Tibial artery (tissue), 4 donors: Measurements from ENCODE around the gene TMEM141.
"Not testable (repeated sequence)": the region's sequence is repeated elsewhere in the genome, so short reads cannot be mapped to it uniquely, and the experiment has no call there.

ENCODE experiments used
- DNase-seq, 2 donors: peaks; one replicate each; pipeline ENCODE4 v3.0.0-alpha.2; 2019
- H3K27ac ChIP-seq, 2 donors: fragments of 200-600 bp; sonication (generic) in 1 of 2; 1 replicate in 1 of 2; 2 replicates in 1 of 2; pipeline ENCODE4 v1.5.1; 2018 to 2019; ENCODE audit warnings: mild to moderate bottlenecking in 1 of 2
- H3K27me3 ChIP-seq, 2 donors: fragments of 200-600 bp; sonication (generic) in 1 of 2; one replicate each; pipeline versions ENCODE4 v1.5.1 to v1.6.0; 2016 to 2019
- H3K36me3 ChIP-seq, 3 donors: fragments of 200-600 bp; sonication (generic) in 2 of 3; one replicate each; pipeline ENCODE4 v1.5.1; 2016 to 2019; ENCODE audit warnings: mild to moderate bottlenecking in 2 of 3
- H3K4me1 ChIP-seq, 4 donors: fragments of 200-600 bp; sonication (generic) in 2 of 4; 1 replicate in 3 of 4; 2 replicates in 1 of 4; pipeline ENCODE4 v1.5.1; 2016 to 2019
- H3K4me3 ChIP-seq, 2 donors: fragments of 200-600 bp; sonication (generic) in 1 of 2; 1 replicate in 1 of 2; 2 replicates in 1 of 2; pipeline ENCODE4 v1.5.1; 2018 to 2019; ENCODE audit warnings: mild to moderate bottlenecking in 2 of 2
- H3K9me3 ChIP-seq, 3 donors: fragments of 200-600 bp; sonication (generic) in 1 of 3; one replicate each; pipeline ENCODE4 v1.5.1; 2016 to 2019
- CTCF ChIP-seq, 2 experiments: fragments of 200-600 bp in 1 of 2; fragments of 450-650 bp in 1 of 2; IDR thresholded peaks; one replicate each; pipeline ENCODE4 v1.5.1; 2017 to 2019; ENCODE audit warnings: antibody characterized with exemption in 2 of 2, mild to moderate bottlenecking in 1 of 2, moderate library complexity in 1 of 2
- intact Hi-C: fragments of 100-400 bp; cut with DNase I; formaldehyde crosslinking; loops from one replicate; pipeline ENCODE4 v1.15.0; 2023; ENCODE audit warnings: low total_unique reads

Gene TMEM141

DNA sequence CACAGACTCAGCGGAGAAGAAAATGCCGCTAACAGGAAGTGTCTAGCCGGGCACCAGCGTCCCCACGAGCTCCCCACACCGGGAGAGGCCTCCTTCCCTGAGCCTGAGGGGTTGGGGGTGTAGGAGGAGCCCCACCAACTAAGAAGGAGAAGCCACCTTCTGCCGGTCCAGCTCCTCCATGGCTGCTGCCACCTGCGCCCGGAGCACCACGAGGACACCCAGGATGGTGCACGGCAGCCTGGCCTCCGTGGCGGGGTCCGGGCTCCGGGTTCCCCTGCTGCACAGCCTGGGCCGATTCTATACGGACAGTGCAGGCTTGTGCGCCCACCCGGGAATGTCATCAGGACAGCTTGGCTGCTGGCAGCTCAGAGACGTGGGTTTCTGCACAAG is 33.4 kb upstream of the TMEM141 start:
- Histone ChIP-seq H3K4me1 (peaks cover 0 to 10% (median 0%) of the 10 kb centered on the region in 4 donors), H3K4me3 (no peak overlapping the region), H3K27ac (no peak overlapping the region), H3K36me3 (no peaks in the 10 kb centered on the region), H3K27me3 (peaks cover 0 to 86% of the 10 kb centered on the region in 2 donors), H3K9me3 (peaks cover 0 to 5% (median 4%) of the 10 kb centered on the region in 3 donors)
- intact Hi-C loops, result no loop called here
- DNase-seq, result no peak
- TF ChIP-seq CTCF (IDR thresholded peaks at IDR 0.05), result no peak

GRCh38 chr9:136759001-136759400 is 32.1 kb upstream of the TMEM141 start:
- peaks cover 0 to 95% of the 10 kb centered on the region in 2 donors for H3K27me3 ChIP-seq
- intact Hi-C loops, result no loop called here
- H3K9me3 ChIP-seq, result peaks cover 0 to 5% (median 0%) of the 10 kb centered on the region in 3 donors
- H3K27ac ChIP-seq, result no peak overlapping the region
- no peak overlapping the region for H3K4me3 ChIP-seq
- DNase-seq, result no peak
- H3K36me3 ChIP-seq, result no peaks in the 10 kb centered on the region
- peaks cover 0 to 10% (median 2%) of the 10 kb centered on the region in 4 donors for H3K4me1 ChIP-seq
- no peak for TF ChIP-seq CTCF (IDR thresholded peaks at IDR 0.05)

GRCh38 chr9:136759436-136760325 is 31.5 kb upstream of the TMEM141 start:
- H3K9me3 ChIP-seq, result peaks cover 0 to 5% (median 0%) of the 10 kb centered on the region in 3 donors
- no peak overlapping the region for H3K27ac ChIP-seq
- no peaks in the 10 kb centered on the region for H3K36me3 ChIP-seq
- H3K4me1 ChIP-seq, result peaks cover 0 to 10% (median 2%) of the 10 kb centered on the region in 4 donors
- no peak for DNase-seq
- H3K27me3 ChIP-seq, result peaks cover 0 to 95% of the 10 kb centered on the region in 2 donors
- intact Hi-C loops, result no loop called here
- H3K4me3 ChIP-seq, result no peak overlapping the region
- TF ChIP-seq CTCF (IDR thresholded peaks at IDR 0.05), result no peak

- H3K27me3 ChIP-seq, result peaks cover 0 to 95% of the 10 kb centered on the region in 2 donors
- H3K27ac ChIP-seq, result no peak overlapping the region
- H3K4me3 ChIP-seq, result no peak overlapping the region
- TF ChIP-seq CTCF (IDR thresholded peaks at IDR 0.05), result no peak
- H3K9me3 ChIP-seq, result peaks cover 0 to 5% (median 0%) of the 10 kb centered on the region in 3 donors
- peaks cover 0 to 10% (median 2%) of the 10 kb centered on the region in 4 donors for H3K4me1 ChIP-seq
- no peaks in the 10 kb centered on the region for H3K36me3 ChIP-seq
- DNase-seq, result no peak
- intact Hi-C loops, result no loop called here
These were observed 30.7 kb upstream of the TMEM141 start for GRCh38 chr9:136760424-136760823.

- H3K36me3 ChIP-seq, DNase-seq, H3K9me3 ChIP-seq, intact Hi-C loops, H3K27ac ChIP-seq, H3K4me3 ChIP-seq, H3K4me1 ChIP-seq: not testable (repeated sequence)
- H3K27me3 ChIP-seq, result peaks cover 0 to 91% of the 10 kb centered on the region in 2 donors
These were observed 30.2 kb upstream of the TMEM141 start for GRCh38 chr9:136760834-136761544.

DNA sequence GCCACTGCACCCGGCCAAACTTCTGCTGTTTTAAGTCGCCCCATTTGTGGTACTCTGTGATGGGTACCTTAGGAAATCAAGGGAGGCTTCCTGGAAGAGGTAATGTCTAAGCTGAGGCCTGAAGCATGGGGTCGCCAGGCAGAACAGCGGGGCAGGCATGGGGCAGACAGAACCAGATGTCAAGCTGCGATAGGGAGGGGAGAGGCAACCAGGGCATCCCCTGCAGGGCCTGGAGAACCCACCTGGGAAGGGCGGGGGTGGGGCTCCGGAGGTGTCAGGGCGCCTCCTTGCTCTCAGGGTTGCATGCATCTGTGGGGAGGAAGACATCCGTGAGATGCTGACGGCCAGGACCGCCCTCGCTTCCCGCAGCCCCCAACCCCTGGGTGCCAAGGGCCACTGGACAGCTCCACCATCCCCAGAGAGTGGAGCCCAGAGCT is 29.6 kb upstream of the TMEM141 start:
- H3K36me3 ChIP-seq, result no peaks in the 10 kb centered on the region

More for the DNA sequence above, 29.6 kb upstream of the TMEM141 start:
- no peak for TF ChIP-seq CTCF (IDR thresholded peaks at IDR 0.05)
- Histone ChIP-seq H3K27me3 (peaks cover 0 to 86% of the 10 kb centered on the region in 2 donors), H3K9me3 (no peaks in the 10 kb centered on the region), H3K27ac (no peak overlapping the region), H3K4me3 (no peak overlapping the region), H3K4me1 (peaks cover 0 to 10% (median 2%) of the 10 kb centered on the region in 4 donors)
- intact Hi-C loops, result no loop called here
- DNase-seq, result no peak
